Activated T-cell treated with anti-CD3 and anti-CD28 coated beads, Interleukin-2, amount 50 U/mL, for 1 hour (primary cell): ENCODE data around the gene ARID2.

Experiments used
- DNase-seq: peaks from one replicate; pipeline ENCODE4 v3.0.0-alpha.2; 2020

ARID2 gene

GRCh38 chr12:45721369-45721768, 8.1 kb upstream of the ARID2 start:
- no peak for DNase-seq

DNA sequence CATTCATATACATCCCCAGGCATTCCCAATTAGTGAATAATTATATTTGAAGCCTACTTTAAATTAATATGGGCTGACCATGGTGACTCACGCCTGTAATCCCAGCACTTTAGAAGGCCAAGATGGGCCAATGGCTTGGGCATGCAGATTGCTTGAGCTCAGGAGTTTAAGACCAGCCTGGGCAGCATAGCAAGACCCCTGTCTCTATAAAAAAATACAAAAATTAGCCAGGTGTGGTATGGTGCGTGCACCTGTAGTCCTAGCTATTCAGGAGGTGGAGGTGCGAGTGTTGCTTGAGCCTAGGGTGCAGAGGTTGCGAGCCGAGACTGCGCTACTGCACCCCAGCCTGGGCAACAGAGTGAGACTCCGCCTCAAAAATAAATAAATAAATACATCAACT, 7.6 kb upstream of the ARID2 start:
- DNase-seq: no peak

DNA sequence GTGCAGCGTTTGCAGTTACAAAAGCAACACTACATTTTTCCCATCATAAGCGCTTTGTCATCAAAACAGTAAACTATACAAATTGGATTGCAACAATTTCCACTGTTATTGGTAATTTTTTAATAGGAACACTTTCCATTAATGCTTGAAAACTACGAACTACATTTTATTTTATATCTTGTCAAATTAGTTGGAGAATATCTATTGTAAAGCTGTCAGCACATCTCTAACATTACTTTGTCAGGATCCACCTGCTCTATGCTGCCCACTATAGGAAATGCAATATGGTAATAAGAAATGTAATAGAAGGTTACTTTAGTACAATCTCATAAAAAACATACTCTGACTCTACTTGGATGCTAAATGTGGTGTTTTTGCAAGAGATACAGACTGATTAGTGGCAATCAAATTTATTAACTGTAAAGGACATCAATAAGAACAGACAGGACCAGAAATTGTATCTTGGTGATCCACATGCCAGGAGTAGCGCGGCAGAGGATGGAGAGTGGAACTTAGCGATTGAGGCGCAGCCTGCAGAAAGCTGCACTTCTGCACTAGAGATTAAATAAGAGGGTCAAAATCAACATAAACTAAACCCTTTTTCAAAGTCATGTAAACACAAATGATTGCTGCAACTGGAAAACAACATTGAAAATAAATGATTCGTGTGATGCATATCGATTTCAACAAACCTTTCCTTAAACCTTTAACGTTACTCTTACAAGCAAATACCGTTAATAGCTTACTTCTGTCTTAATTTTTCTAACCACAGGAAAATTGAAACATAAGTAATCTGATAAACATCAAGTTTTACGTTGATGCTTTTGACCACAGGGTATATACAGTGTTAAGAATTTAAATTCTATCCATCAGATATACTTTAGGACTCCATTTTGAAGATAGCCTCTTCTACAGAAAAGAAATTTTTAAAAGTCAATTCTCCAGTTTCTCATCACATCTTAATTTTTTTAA, 3.6 kb upstream of the ARID2 start:
- DNase-seq: no peak

GRCh38 chr12:45726603-45727300, 2.8 kb upstream of the ARID2 start:
- no peak for DNase-seq

DNA sequence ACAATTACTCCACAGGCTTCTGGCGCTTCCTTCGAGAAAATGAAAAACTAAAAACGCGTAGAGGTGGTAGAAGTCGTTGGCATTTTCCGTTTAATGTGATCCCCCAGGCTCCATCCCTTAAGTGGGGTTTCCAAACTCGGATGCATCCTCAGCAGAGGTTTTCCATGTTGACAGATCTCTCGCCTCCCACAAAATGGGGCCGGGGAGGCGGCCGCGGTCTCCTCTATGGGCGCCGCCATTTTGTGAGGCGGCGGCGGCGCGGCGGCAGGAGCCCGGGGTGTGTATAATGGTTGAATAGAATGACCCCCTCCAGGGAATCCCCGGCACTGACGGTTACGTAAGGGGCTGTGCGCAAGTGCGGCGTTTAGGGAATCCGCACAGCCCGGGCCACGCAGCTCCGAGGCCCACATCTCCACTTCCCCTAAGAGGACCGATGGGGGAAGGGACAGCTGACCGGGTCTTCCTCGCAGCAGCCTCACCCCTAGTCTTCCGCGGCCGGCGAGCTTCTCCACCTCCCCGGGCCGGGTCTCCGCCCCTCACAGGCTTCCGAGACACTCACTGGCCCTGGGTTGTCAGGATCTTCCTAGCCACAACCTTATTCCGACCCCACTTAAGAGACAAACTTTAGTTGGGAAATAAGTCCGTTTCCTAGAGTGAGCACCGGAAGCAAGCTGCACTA, 2.1 kb upstream of the ARID2 start:
- peak; percentile 85 for DNase-seq

GRCh38 chr12:45727980-45728629, 1.4 kb upstream of the ARID2 start:
- DNase-seq: no peak

DNA sequence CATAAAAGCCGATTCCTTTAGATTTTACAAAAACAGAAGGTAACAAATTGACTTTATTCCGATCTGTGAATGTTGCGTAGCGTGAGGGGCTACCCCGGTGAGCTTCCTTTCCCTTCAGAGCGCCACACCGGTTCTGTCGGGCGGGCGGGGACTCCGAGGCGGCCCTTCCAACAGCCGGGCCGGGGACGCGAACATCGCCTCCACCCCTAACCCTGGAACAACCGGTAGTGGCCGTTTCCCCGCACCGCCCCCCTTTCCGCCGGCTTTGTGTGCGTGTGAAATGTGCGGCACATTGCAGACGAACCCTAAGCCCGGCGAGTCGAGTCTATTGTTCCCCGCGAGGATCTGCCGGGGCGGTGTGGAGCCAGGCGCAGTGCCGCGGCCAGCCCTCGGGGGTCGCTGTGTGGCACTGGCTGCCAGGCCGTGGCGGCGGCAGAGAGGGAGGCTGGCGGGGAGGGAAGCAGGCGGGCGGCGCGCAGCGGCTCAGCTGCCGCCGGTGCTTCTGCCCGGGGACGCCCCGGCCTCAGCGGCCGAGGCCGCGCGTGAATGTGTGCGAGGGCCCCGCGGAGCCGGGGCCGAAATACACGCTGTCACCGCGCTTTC, 775 bp upstream of the ARID2 start:
- peak; percentile 98 for DNase-seq

GRCh38 chr12:45730084-45730347, 510 bp downstream of the ARID2 start:
- DNase-seq: no peak

GRCh38 chr12:45730348-45731189, 1.1 kb downstream of the ARID2 start:
- peak; percentile 72 for DNase-seq

- no peak for DNase-seq
Observed at GRCh38 chr12:45731190-45731775, 1.8 kb downstream of the ARID2 start.

DNA sequence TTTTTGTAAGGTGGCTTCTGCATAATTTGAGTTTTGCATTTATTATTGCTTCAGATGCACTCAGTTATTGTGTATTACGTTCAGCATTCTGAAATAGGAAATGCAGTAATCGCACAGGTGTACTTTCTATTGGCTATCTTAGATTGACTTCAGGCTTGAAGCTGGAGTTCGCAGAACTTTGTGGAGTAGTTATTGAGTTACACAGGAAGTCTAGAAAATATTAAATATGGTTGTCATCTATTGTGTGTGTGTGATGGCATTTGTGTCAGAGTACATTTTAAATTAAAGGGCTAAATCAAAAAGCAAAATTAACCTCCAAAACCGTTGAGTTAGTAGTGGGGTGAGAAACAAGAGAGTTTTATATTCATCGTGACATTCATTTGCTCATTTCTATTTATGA, 2.7 kb downstream of the ARID2 start:
- DNase-seq: no peak

- DNase-seq: no peak
Observed at GRCh38 chr12:45732936-45733335, 3.4 kb downstream of the ARID2 start.

DNA sequence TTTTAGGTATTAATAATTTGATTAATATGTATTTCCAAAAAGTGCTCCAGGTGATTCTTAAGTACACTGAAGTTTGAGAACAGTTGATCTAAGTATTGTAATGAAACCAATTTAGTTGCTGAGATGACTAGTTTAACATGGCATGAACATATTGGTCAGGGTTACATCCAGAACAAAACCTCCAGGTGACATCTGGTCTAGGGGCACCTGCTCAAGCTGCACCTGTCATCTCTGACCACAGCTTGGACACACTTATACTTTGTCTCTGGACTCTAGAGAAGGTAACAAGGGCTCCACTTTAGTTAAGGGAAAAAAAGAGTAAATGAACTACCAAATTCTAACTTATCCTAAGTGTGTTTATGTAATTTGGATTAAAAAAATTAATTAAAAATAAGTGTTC, 8.1 kb downstream of the ARID2 start:
- no peak for DNase-seq

- no peak for DNase-seq
Observed at GRCh38 chr12:45742590-45742989, 13.1 kb downstream of the ARID2 start.

GRCh38 chr12:45743247-45743646, 13.7 kb downstream of the ARID2 start:
- DNase-seq: no peak

GRCh38 chr12:45745861-45746277, 16.4 kb downstream of the ARID2 start:
- no peak for DNase-seq

DNA sequence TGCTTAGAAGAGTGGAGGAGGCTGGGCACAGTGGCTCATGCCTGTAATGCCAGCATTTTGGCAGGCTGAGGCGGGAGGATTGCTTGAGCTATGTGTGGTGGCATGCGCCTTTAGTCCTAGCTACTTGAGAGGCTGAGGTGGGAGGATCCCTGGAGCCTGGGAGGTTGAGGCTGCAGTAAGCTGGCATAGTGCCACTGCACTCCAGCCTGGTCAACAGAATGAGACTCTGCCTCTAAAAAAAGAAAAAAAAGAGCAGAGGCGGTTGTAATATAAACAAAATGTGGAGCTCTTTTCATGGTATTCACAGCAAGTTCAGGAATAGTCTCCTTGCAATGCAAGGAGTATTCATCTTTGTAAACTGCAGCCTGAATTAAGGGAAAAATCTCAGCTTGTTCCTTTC, 27.2 kb downstream of the ARID2 start:
- DNase-seq: no peak

DNA sequence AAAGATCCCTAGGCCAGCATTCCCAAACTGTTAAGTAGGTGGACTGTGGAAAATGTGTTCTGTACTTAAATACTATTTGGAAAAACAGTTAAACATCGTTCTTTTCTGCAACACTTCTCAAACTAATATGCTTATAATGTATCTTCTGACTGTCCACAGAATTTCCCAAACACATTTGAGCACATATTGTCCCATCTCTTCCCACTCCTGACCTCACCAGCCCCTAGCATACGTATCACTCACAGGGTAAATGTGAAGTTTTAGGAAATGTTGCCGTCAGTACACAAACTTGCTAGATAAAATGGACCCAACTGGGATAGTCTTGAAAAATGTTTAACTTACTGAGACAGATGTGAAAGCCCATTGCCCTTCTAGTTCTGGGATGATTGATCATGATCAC, 27.7 kb downstream of the ARID2 start:
- no peak for DNase-seq

DNA sequence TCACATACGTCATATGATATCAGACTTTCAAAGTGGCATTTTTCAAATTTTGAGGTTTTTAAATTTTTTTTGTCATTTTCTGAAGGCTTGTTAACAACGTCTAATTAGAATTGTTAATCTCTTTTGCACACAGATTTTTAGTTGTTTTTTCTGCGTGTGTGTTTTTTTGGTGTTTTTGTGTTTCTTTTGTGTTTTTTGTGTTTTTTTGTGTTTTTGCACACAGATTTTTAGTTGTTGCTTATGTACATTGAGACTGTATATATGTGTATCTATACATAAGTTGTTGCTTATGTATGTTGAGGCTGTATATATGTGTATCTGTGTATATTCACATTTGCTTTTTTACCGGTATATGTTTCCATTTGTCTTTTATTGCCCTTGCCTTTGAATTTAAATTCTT, 30.8 kb downstream of the ARID2 start:
- DNase-seq: no peak

GRCh38 chr12:45762185-45763110, 32.9 kb downstream of the ARID2 start:
- DNase-seq: no peak
